HG02678 (cell line): ENCODE measurements around the gene DNPH1.
A peak's percentile ranks its signal among the peaks of the same experiment; 100 is the strongest.

Experiments
- ATAC-seq: cut with Tn5 transposase; IDR thresholded peaks from one replicate; pipeline ENCODE4 v1.9.1; 2021; ENCODE audit warnings: mild to moderate bottlenecking, moderate library complexity; ENCODE audit not compliant: unreplicated experiment

The DNPH1 gene

GRCh38 chr6:43228951-43229802 is at the start of gene DNPH1:
DNPH1 (minus strand) TSS chr6:43229481; CDS start chr6:43229456, 25 bp downstream.
- ATAC-seq: peak; percentile 84

GRCh38 chr6:43278524-43279078 is 49.3 kb upstream of the DNPH1 start:
- ATAC-seq: no peak

- no peak for ATAC-seq
These were observed 48.6 kb upstream of the DNPH1 start for GRCh38 chr6:43277643-43278523.

GRCh38 chr6:43277306-43277642 is 48.0 kb upstream of the DNPH1 start:
- no peak for ATAC-seq

- ATAC-seq: no peak
These were observed 47.5 kb upstream of the DNPH1 start for GRCh38 chr6:43276577-43277305.

GRCh38 chr6:43275801-43276576 is 46.7 kb upstream of the DNPH1 start:
- ATAC-seq: no peak

GRCh38 chr6:43274916-43275597 is 45.8 kb upstream of the DNPH1 start:
- ATAC-seq: no peak

GRCh38 chr6:43274127-43274915 is 45.0 kb upstream of the DNPH1 start:
- ATAC-seq: no peak

- no peak for ATAC-seq
These were observed 44.4 kb upstream of the DNPH1 start for GRCh38 chr6:43273707-43274106.

- ATAC-seq: no peak
These were observed 42.7 kb upstream of the DNPH1 start for GRCh38 chr6:43271944-43272343.

GRCh38 chr6:43271103-43271815 is 42.0 kb upstream of the DNPH1 start:
- ATAC-seq: no peak

GRCh38 chr6:43269273-43270007 is 40.2 kb upstream of the DNPH1 start:
- no peak for ATAC-seq

GRCh38 chr6:43268782-43269272 is 39.5 kb upstream of the DNPH1 start:
- ATAC-seq: no peak

- ATAC-seq: no peak
These were observed 39.0 kb upstream of the DNPH1 start for GRCh38 chr6:43268355-43268700.

- ATAC-seq: no peak
These were observed 38.5 kb upstream of the DNPH1 start for GRCh38 chr6:43267619-43268354.

- ATAC-seq: no peak
These were observed 36.3 kb upstream of the DNPH1 start for GRCh38 chr6:43265564-43265963.
